Fibroblast of the aortic adventitia (primary cell): ENCODE results near the gene CCDC201. TPM values are rescaled to one million over a fixed set of nuclear protein-coding genes. Genes with fewer than 3 reads are reported as not detected.

Source experiments
- DNase-seq: peaks from one replicate; pipeline ENCODE4 v3.0.0-alpha.2; 2010; ENCODE audit warnings: low read depth
- H3K4me3 ChIP-seq: 2 replicates; pipeline ENCODE4 v1.5.1; 2011; ENCODE audit warnings: low read depth, mild to moderate bottlenecking, control low read depth, low read length, moderate library complexity
- CTCF ChIP-seq: IDR thresholded peaks from 2 replicates; pipeline ENCODE4 v1.5.1; 2011; ENCODE audit warnings: mild to moderate bottlenecking, low read length, control low read depth, inconsistent platforms; ENCODE audit not compliant: insufficient read depth
- total RNA-seq: library from RNA; depleted of rRNA; stranded (reverse); fragments of >200 nt; gene quantifications from 2 replicates; pipeline ENCODE4 v1.2.3, GENCODE V29; 2012; ENCODE audit warnings: low replicate concordance

The CCDC201 gene
- total RNA-seq, 1 donor, result 0.09 TPM

GRCh38 chr7:45889367-45890067, 16.6 kb upstream of the CCDC201 start:
- H3K4me3 ChIP-seq, result no peak overlapping the region
- no peak for TF ChIP-seq CTCF
- no peak for DNase-seq

GRCh38 chr7:45888993-45889366, 16.1 kb upstream of the CCDC201 start:
- TF ChIP-seq CTCF, result no peak
- DNase-seq, result no peak
- peak overlapping the region; percentile 52 for H3K4me3 ChIP-seq

GRCh38 chr7:45888185-45888992, 15.5 kb upstream of the CCDC201 start, which contains the start of gene IGFBP1:
Gene IGFBP1, plus strand, starts transcription at chr7:45888488. Its CDS starts 165 bp downstream, at chr7:45888653.
- peak within 1 kb of the TSS; percentile 52 for H3K4me3 ChIP-seq
- DNase-seq, result no peak
- TF ChIP-seq CTCF, result no peak

- no peak for DNase-seq
- H3K4me3 ChIP-seq, result no peak overlapping the region
- no peak for TF ChIP-seq CTCF
These were observed 14.2 kb upstream of the CCDC201 start for GRCh38 chr7:45886931-45887667.

- no peak overlapping the region for H3K4me3 ChIP-seq
- no peak for DNase-seq
- no peak for TF ChIP-seq CTCF
These were observed 12.5 kb upstream of the CCDC201 start for GRCh38 chr7:45885264-45885882.

- no peak for DNase-seq
- no peak overlapping the region for H3K4me3 ChIP-seq
- no peak for TF ChIP-seq CTCF
These were observed 11.3 kb upstream of the CCDC201 start for GRCh38 chr7:45884136-45884535.
